ENCODE results near the gene FAM13A.

GRCh38 chr4:88991746-88992145 lies 65.2 kb downstream of the FAM13A start:
- no peak for TF ChIP-seq SMAD5 (IDR thresholded peaks at IDR 0.05; ENCODE audit: low read depth)
- TF ChIP-seq SP1 (IDR thresholded peaks at IDR 0.05; ENCODE audit: low read depth, low read length), result no peak
- TF ChIP-seq, protein P1, sequence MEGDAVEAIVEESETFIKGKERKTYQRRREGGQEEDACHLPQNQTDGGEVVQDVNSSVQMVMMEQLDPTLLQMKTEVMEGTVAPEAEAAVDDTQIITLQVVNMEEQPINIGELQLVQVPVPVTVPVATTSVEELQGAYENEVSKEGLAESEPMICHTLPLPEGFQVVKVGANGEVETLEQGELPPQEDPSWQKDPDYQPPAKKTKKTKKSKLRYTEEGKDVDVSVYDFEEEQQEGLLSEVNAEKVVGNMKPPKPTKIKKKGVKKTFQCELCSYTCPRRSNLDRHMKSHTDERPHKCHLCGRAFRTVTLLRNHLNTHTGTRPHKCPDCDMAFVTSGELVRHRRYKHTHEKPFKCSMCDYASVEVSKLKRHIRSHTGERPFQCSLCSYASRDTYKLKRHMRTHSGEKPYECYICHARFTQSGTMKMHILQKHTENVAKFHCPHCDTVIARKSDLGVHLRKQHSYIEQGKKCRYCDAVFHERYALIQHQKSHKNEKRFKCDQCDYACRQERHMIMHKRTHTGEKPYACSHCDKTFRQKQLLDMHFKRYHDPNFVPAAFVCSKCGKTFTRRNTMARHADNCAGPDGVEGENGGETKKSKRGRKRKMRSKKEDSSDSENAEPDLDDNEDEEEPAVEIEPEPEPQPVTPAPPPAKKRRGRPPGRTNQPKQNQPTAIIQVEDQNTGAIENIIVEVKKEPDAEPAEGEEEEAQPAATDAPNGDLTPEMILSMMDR (IDR thresholded peaks at IDR 0.05 in 2 of 3, conservative IDR thresholded peaks at IDR 0.05 in 1 of 3; ENCODE audit: control insufficient read depth in 2 of 3, extremely low read depth in 1 of 3, insufficient read depth in 1 of 3, low read depth in 3 of 3, low read length in 3 of 3), result no peak
- no peak for TF ChIP-seq SMC3 (IDR thresholded peaks at IDR 0.05; ENCODE audit: borderline replicate concordance, low read length)
- no peak for TF ChIP-seq PAX5 (IDR thresholded peaks at IDR 0.05; ENCODE audit: borderline replicate concordance, low read depth, low read length)
- no peak for TF ChIP-seq POLR2A (IDR thresholded peaks at IDR 0.05; ENCODE audit: low read depth, low read length)
- no peak for TF ChIP-seq CHD1 (IDR thresholded peaks at IDR 0.05; ENCODE audit: low read depth, low read length)
- no peak for TF ChIP-seq JUND (IDR thresholded peaks at IDR 0.05; ENCODE audit: low read depth, low read length)
- TF ChIP-seq, protein P2, sequence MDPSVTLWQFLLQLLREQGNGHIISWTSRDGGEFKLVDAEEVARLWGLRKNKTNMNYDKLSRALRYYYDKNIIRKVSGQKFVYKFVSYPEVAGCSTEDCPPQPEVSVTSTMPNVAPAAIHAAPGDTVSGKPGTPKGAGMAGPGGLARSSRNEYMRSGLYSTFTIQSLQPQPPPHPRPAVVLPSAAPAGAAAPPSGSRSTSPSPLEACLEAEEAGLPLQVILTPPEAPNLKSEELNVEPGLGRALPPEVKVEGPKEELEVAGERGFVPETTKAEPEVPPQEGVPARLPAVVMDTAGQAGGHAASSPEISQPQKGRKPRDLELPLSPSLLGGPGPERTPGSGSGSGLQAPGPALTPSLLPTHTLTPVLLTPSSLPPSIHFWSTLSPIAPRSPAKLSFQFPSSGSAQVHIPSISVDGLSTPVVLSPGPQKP (IDR thresholded peaks at IDR 0.05; ENCODE audit: low read depth, low read length), result no peak
- TF ChIP-seq NRF1 (conservative IDR thresholded peaks at IDR 0.05; ENCODE audit: low read depth, low read length), result no peak
- no peak for TF ChIP-seq TAF1 (IDR thresholded peaks at IDR 0.05; ENCODE audit: borderline replicate concordance, low read depth, low read length)
- TF ChIP-seq HCFC1 (IDR thresholded peaks at IDR 0.05; ENCODE audit: low read length), result no peak

All from GM12878 (cell line).